Suppressor macrophage treated with lipopolysaccharide for 4 hours (primary cell): ENCODE results near the gene CLDN24.

ENCODE experiments used
- DNase-seq: peaks from one replicate; pipeline ENCODE4 v3.0.0-alpha.2; 2020

Gene CLDN24

GRCh38 chr4:183322326-183322725, at the start of gene CLDN24:
Gene CLDN24, minus strand, starts transcription at chr4:183322426. Its CDS starts 0 bp downstream, at chr4:183322426.
- no peak for DNase-seq

- no peak for DNase-seq
Measured at GRCh38 chr4:183370786-183371185, 48.6 kb upstream of the CLDN24 start.

- no peak for DNase-seq
Measured at GRCh38 chr4:183369073-183369472, 46.8 kb upstream of the CLDN24 start.

- DNase-seq: no peak
Measured at GRCh38 chr4:183366206-183366835, 44.1 kb upstream of the CLDN24 start.

GRCh38 chr4:183364025-183364424, 41.8 kb upstream of the CLDN24 start:
- no peak for DNase-seq

GRCh38 chr4:183362916-183363542, 40.8 kb upstream of the CLDN24 start:
- no peak for DNase-seq

- DNase-seq: no peak
Measured at GRCh38 chr4:183362036-183362435, 39.8 kb upstream of the CLDN24 start.

- no peak for DNase-seq
Measured at GRCh38 chr4:183360161-183360919, 38.1 kb upstream of the CLDN24 start.

GRCh38 chr4:183358215-183358755, 36.1 kb upstream of the CLDN24 start:
- no peak for DNase-seq

- DNase-seq: no peak
Measured at GRCh38 chr4:183356931-183357675, 34.9 kb upstream of the CLDN24 start.

GRCh38 chr4:183356173-183356830, 34.1 kb upstream of the CLDN24 start:
- DNase-seq: no peak

- no peak for DNase-seq
Measured at GRCh38 chr4:183355405-183355804, 33.2 kb upstream of the CLDN24 start.

- DNase-seq: no peak
Measured at GRCh38 chr4:183354219-183354618, 32.0 kb upstream of the CLDN24 start.

- no peak for DNase-seq
Measured at GRCh38 chr4:183353557-183353956, 31.3 kb upstream of the CLDN24 start.

- no peak for DNase-seq
Measured at GRCh38 chr4:183352546-183352945, 30.3 kb upstream of the CLDN24 start.

- no peak for DNase-seq
Measured at GRCh38 chr4:183350317-183351071, 28.3 kb upstream of the CLDN24 start.

- peak; percentile 51 for DNase-seq
Measured at GRCh38 chr4:183349673-183350072, 27.4 kb upstream of the CLDN24 start.

GRCh38 chr4:183348706-183349659, 26.8 kb upstream of the CLDN24 start:
- peak; percentile 93 for DNase-seq

GRCh38 chr4:183348136-183348535, 25.9 kb upstream of the CLDN24 start:
- DNase-seq: no peak

- no peak for DNase-seq
Measured at GRCh38 chr4:183347566-183347965, 25.3 kb upstream of the CLDN24 start.
